ENCODE data around the gene DLG2.
"Not testable (repeated sequence)": the region's sequence is repeated elsewhere in the genome, so short reads cannot be mapped to it uniquely, and the experiment has no call there.

The DLG2 gene

GRCh38 chr11:85406316-85406715, 220.8 kb downstream of the DLG2 start:
- Histone ChIP-seq H3K9me3 (ENCODE audit: control insufficient read depth, insufficient read depth, low read length) (no peaks in the 10 kb centered on the region), H3K27me3 (ENCODE audit: control insufficient read depth, insufficient read depth, low read length) (no peaks in the 10 kb centered on the region), H3K4me3 (ENCODE audit: low read length) (no peak overlapping the region), H3K4me1 (ENCODE audit: control insufficient read depth, insufficient read depth, low read length) (no peaks in the 10 kb centered on the region), H3K36me3 (ENCODE audit: control insufficient read depth, insufficient read depth, low read length) (no peaks in the 10 kb centered on the region), H3K27ac (ENCODE audit: low read length) (no peak overlapping the region)
- no peak for DNase-seq (ENCODE audit: low read depth, low spot score)
- WGBS (ENCODE audit: insufficient coverage, insufficient read length) = no CpG with 5 or more reads among the region's 3 CpGs

- not testable (repeated sequence) for H3K4me3 ChIP-seq (ENCODE audit: low read length); H3K27me3 ChIP-seq (ENCODE audit: control insufficient read depth, insufficient read depth, low read length); DNase-seq (ENCODE audit: low read depth, low spot score); H3K27ac ChIP-seq (ENCODE audit: low read length); H3K4me1 ChIP-seq (ENCODE audit: control insufficient read depth, insufficient read depth, low read length); H3K9me3 ChIP-seq (ENCODE audit: control insufficient read depth, insufficient read depth, low read length); H3K36me3 ChIP-seq (ENCODE audit: control insufficient read depth, insufficient read depth, low read length)
- WGBS (ENCODE audit: insufficient coverage, insufficient read length) = no CpG with 5 or more reads among the region's 4 CpGs
These were observed 231.6 kb downstream of the DLG2 start for GRCh38 chr11:85395515-85396055.

- H3K27me3 ChIP-seq (ENCODE audit: control insufficient read depth, insufficient read depth, low read length) = no peaks in the 10 kb centered on the region
- H3K4me3 ChIP-seq (ENCODE audit: low read length) = no peak overlapping the region
- no peak overlapping the region for H3K27ac ChIP-seq (ENCODE audit: low read length)
- no CpG with 5 or more reads among the region's 2 CpGs for WGBS (ENCODE audit: insufficient coverage, insufficient read length)
- DNase-seq (ENCODE audit: low read depth, low spot score) = no peak
- no peaks in the 10 kb centered on the region for H3K4me1 ChIP-seq (ENCODE audit: control insufficient read depth, insufficient read depth, low read length)
- no peaks in the 10 kb centered on the region for H3K36me3 ChIP-seq (ENCODE audit: control insufficient read depth, insufficient read depth, low read length)
- H3K9me3 ChIP-seq (ENCODE audit: control insufficient read depth, insufficient read depth, low read length) = no peaks in the 10 kb centered on the region
These were observed 232.9 kb downstream of the DLG2 start for GRCh38 chr11:85394283-85394682.

- no peak for DNase-seq (ENCODE audit: low read depth, low spot score)
- Histone ChIP-seq H3K4me1 (ENCODE audit: control insufficient read depth, insufficient read depth, low read length) (no peaks in the 10 kb centered on the region), H3K36me3 (ENCODE audit: control insufficient read depth, insufficient read depth, low read length) (no peaks in the 10 kb centered on the region), H3K27me3 (ENCODE audit: control insufficient read depth, insufficient read depth, low read length) (no peaks in the 10 kb centered on the region), H3K9me3 (ENCODE audit: control insufficient read depth, insufficient read depth, low read length) (no peaks in the 10 kb centered on the region), H3K4me3 (ENCODE audit: low read length) (no peak overlapping the region), H3K27ac (ENCODE audit: low read length) (no peak overlapping the region)
- no CpG with 5 or more reads among the region's 1 CpG for WGBS (ENCODE audit: insufficient coverage, insufficient read length)
These were observed 236.0 kb downstream of the DLG2 start for GRCh38 chr11:85391141-85391540.

- Histone ChIP-seq H3K4me1 (ENCODE audit: control insufficient read depth, insufficient read depth, low read length) (no peaks in the 10 kb centered on the region), H3K9me3 (ENCODE audit: control insufficient read depth, insufficient read depth, low read length) (no peaks in the 10 kb centered on the region), H3K27ac (ENCODE audit: low read length) (no peak overlapping the region), H3K27me3 (ENCODE audit: control insufficient read depth, insufficient read depth, low read length) (no peaks in the 10 kb centered on the region), H3K36me3 (ENCODE audit: control insufficient read depth, insufficient read depth, low read length) (no peaks in the 10 kb centered on the region), H3K4me3 (ENCODE audit: low read length) (no peak overlapping the region)
- no peak for DNase-seq (ENCODE audit: low read depth, low spot score)
These were observed 241.6 kb downstream of the DLG2 start for GRCh38 chr11:85385547-85385946.

- H3K9me3 ChIP-seq (ENCODE audit: control insufficient read depth, insufficient read depth, low read length) = no peaks in the 10 kb centered on the region
- H3K36me3 ChIP-seq (ENCODE audit: control insufficient read depth, insufficient read depth, low read length) = no peaks in the 10 kb centered on the region
- WGBS (ENCODE audit: insufficient coverage, insufficient read length) = no CpG with 5 or more reads among the region's 1 CpG
- H3K4me1 ChIP-seq (ENCODE audit: control insufficient read depth, insufficient read depth, low read length) = no peaks in the 10 kb centered on the region
- no peaks in the 10 kb centered on the region for H3K27me3 ChIP-seq (ENCODE audit: control insufficient read depth, insufficient read depth, low read length)
- DNase-seq (ENCODE audit: low read depth, low spot score) = no peak
- no peak overlapping the region for H3K4me3 ChIP-seq (ENCODE audit: low read length)
- no peak overlapping the region for H3K27ac ChIP-seq (ENCODE audit: low read length)
These were observed 242.0 kb downstream of the DLG2 start for GRCh38 chr11:85385111-85385510.

- Histone ChIP-seq H3K36me3 (ENCODE audit: control insufficient read depth, insufficient read depth, low read length) (no peaks in the 10 kb centered on the region), H3K9me3 (ENCODE audit: control insufficient read depth, insufficient read depth, low read length) (no peaks in the 10 kb centered on the region), H3K27me3 (ENCODE audit: control insufficient read depth, insufficient read depth, low read length) (no peaks in the 10 kb centered on the region), H3K27ac (ENCODE audit: low read length) (no peak overlapping the region), H3K4me1 (ENCODE audit: control insufficient read depth, insufficient read depth, low read length) (no peaks in the 10 kb centered on the region), H3K4me3 (ENCODE audit: low read length) (no peak overlapping the region)
- no peak for DNase-seq (ENCODE audit: low read depth, low spot score)
- WGBS (ENCODE audit: insufficient coverage, insufficient read length) = no CpG with 5 or more reads among the region's 2 CpGs
These were observed 248.1 kb downstream of the DLG2 start for GRCh38 chr11:85379066-85379465.

GRCh38 chr11:85377901-85378300, 249.2 kb downstream of the DLG2 start:
- Histone ChIP-seq H3K27ac (ENCODE audit: low read length) (no peak overlapping the region), H3K27me3 (ENCODE audit: control insufficient read depth, insufficient read depth, low read length) (no peaks in the 10 kb centered on the region), H3K4me1 (ENCODE audit: control insufficient read depth, insufficient read depth, low read length) (no peaks in the 10 kb centered on the region), H3K9me3 (ENCODE audit: control insufficient read depth, insufficient read depth, low read length) (no peaks in the 10 kb centered on the region), H3K36me3 (ENCODE audit: control insufficient read depth, insufficient read depth, low read length) (no peaks in the 10 kb centered on the region), H3K4me3 (ENCODE audit: low read length) (no peak overlapping the region)
- DNase-seq (ENCODE audit: low read depth, low spot score) = no peak

- Histone ChIP-seq H3K36me3 (ENCODE audit: control insufficient read depth, insufficient read depth, low read length) (no peaks in the 10 kb centered on the region), H3K9me3 (ENCODE audit: control insufficient read depth, insufficient read depth, low read length) (no peaks in the 10 kb centered on the region), H3K27ac (ENCODE audit: low read length) (no peak overlapping the region), H3K4me1 (ENCODE audit: control insufficient read depth, insufficient read depth, low read length) (no peaks in the 10 kb centered on the region), H3K27me3 (ENCODE audit: control insufficient read depth, insufficient read depth, low read length) (no peaks in the 10 kb centered on the region), H3K4me3 (ENCODE audit: low read length) (no peak overlapping the region)
- DNase-seq (ENCODE audit: low read depth, low spot score) = no peak
- no CpG with 5 or more reads among the region's 6 CpGs for WGBS (ENCODE audit: insufficient coverage, insufficient read length)
These were observed 267.3 kb downstream of the DLG2 start for GRCh38 chr11:85359859-85360258.

GRCh38 chr11:85355921-85356320, 271.2 kb downstream of the DLG2 start:
- H3K4me1 ChIP-seq (ENCODE audit: control insufficient read depth, insufficient read depth, low read length) = no peaks in the 10 kb centered on the region
- no peak for DNase-seq (ENCODE audit: low read depth, low spot score)
- no peaks in the 10 kb centered on the region for H3K36me3 ChIP-seq (ENCODE audit: control insufficient read depth, insufficient read depth, low read length)
- H3K4me3 ChIP-seq (ENCODE audit: low read length) = no peak overlapping the region
- H3K27me3 ChIP-seq (ENCODE audit: control insufficient read depth, insufficient read depth, low read length) = no peaks in the 10 kb centered on the region
- H3K9me3 ChIP-seq (ENCODE audit: control insufficient read depth, insufficient read depth, low read length) = no peaks in the 10 kb centered on the region
- H3K27ac ChIP-seq (ENCODE audit: low read length) = no peak overlapping the region

GRCh38 chr11:85349539-85349938, 277.6 kb downstream of the DLG2 start:
- not testable (repeated sequence) for H3K4me3 ChIP-seq (ENCODE audit: low read length); H3K9me3 ChIP-seq (ENCODE audit: control insufficient read depth, insufficient read depth, low read length); H3K27ac ChIP-seq (ENCODE audit: low read length); H3K27me3 ChIP-seq (ENCODE audit: control insufficient read depth, insufficient read depth, low read length); DNase-seq (ENCODE audit: low read depth, low spot score); H3K36me3 ChIP-seq (ENCODE audit: control insufficient read depth, insufficient read depth, low read length); H3K4me1 ChIP-seq (ENCODE audit: control insufficient read depth, insufficient read depth, low read length)
- no CpG with 5 or more reads among the region's 2 CpGs for WGBS (ENCODE audit: insufficient coverage, insufficient read length)

All from iPS DF 6.9 (cell line).